PC-9 (cell line): ENCODE measurements around the gene SMIM36.

Source experiments
- CTCF ChIP-seq: fragments of 200-600 bp; sonication (generic); conservative IDR thresholded peaks from 2 replicates; pipeline ENCODE4 v1.6.1; 2017; ENCODE audit warnings: mixed run types, antibody characterized with exemption, mild to moderate bottlenecking, moderate library complexity
- EZH2 ChIP-seq: fragments of 200-600 bp; sonication (generic); IDR thresholded peaks from 2 replicates; pipeline ENCODE4 v1.8.0; 2017; ENCODE audit warnings: antibody characterized with exemption, low read depth

DNA sequence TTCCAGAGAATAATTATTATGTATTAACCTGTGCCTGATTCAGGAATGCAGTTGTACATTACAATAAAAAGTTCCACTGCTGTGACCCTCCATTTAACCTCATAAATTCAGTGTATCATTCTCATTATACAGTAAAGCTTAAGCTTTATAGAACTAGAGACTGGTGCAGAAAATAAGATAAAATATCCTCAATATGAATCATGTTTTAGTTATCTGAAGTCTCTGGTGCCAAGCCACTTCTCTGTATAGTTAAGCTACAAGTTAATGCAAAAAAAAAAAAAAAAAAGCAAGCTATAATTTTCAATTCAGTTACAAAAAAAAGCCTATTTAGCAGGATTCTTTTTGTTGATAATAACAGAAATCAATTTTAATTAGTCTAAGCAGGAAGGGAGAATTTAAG, 22.4 kb upstream of the SMIM36 start:
- TF ChIP-seq CTCF (no peak), EZH2 (no peak)
